ENCODE measurements around the gene EVPL.

The EVPL gene

GRCh38 chr17:75959051-75959838, 67.9 kb downstream of the EVPL start:
- DNase-seq (ENCODE audit: low read depth) = no peak

All from HS-5 (cell line).